ENCODE results near the gene THBS4. TPM values are rescaled to one million over a fixed set of nuclear protein-coding genes. Genes with fewer than 3 reads are reported as not detected.

The THBS4 gene
- total RNA-seq, 1 experiment from 2014 or later: 11.8 TPM

DNA sequence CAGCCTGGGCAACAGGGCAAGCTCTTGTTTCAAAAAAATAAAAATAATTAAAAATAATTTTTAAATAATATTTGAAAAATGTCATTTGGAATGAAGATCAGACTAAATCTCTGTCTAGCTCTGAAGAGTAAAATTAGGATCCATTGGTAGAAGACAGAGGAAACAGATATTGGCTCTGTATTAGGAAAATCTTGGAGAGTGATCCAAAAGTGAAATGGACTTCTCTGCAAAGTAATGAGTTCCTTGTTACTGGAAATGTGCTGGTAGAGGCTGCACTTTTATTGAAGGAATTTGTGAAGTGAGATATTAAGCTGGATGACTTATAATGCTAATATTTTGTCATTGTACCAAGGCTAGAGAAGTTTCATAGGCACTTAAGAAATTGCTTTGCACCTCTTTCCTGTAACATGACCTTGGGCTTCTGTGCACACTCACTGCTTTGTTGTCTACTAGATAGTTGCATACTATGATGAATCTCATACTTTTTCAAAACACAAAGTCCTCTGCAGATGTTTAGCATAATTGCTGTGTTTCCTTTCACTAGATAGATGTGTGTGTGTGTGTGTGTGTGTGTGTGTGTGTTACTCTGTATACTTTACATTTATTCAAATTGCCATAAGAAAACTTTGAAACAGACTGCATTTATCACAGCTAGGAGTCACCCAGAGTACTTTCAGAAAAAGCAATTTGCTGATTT lies 13.1 kb downstream of the THBS4 start:
- H3K27ac Mint-ChIP-seq: no peak overlapping the region
- no peaks in the 10 kb centered on the region for H3K4me1 Mint-ChIP-seq
- no peaks in the 10 kb centered on the region for H3K27me3 Mint-ChIP-seq (ENCODE audit: low read depth)
- ChIA-PET CTCF (no interaction called here), POLR2A (interaction anchor here (0.6 kb wide), 1 partner anchor 169 kb away, joined by 3 read pairs; no protein-coding TSS in a partner anchor)
- no peaks in the 10 kb centered on the region for H3K9me3 Mint-ChIP-seq
- TF ChIP-seq, protein P1, sequence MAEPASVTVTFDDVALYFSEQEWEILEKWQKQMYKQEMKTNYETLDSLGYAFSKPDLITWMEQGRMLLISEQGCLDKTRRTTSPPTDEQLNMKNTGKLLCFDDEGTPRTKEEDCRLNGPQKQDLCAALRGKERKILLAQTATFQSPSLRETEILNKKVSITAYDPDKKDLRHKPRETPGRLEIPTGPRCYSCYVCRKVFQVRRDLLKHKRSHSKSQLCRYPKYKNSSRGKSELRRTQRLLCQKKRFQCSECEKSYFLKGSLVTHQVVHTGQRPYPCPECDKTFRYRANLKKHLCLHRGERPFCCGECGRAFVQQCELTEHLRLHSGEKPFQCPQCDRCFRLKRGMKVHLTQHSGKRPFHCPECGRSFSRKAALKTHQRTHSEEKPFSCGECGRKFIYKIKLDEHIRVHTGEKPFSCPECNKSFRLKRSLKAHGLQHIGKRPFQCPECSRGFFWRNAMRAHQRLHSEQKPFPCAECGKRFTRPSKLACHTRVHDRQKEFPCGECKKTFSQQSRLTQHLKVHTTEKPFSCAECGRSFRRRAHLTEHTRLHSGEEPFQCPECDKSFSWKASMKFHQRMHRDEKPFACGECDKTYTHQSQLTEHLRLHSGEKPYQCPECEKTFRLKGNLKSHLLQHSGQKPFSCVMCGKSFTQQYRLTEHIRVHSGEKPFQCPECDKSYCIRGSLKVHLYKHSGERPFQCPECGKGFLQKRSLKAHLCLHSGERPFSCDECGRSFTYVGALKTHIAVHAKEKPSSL (CRISPR knock-in tag; conservative IDR thresholded peaks at IDR 0.05): no peak
- no peak for TF ChIP-seq ZNF232 (CRISPR knock-in tag; IDR thresholded peaks at IDR 0.05)
- no peak for TF ChIP-seq FOXP1 (CRISPR knock-in tag; IDR thresholded peaks at IDR 0.05; ENCODE audit: borderline replicate concordance)
- no peak for TF ChIP-seq JUN (CRISPR knock-in tag; IDR thresholded peaks at IDR 0.05)
- TF ChIP-seq, protein P2, sequence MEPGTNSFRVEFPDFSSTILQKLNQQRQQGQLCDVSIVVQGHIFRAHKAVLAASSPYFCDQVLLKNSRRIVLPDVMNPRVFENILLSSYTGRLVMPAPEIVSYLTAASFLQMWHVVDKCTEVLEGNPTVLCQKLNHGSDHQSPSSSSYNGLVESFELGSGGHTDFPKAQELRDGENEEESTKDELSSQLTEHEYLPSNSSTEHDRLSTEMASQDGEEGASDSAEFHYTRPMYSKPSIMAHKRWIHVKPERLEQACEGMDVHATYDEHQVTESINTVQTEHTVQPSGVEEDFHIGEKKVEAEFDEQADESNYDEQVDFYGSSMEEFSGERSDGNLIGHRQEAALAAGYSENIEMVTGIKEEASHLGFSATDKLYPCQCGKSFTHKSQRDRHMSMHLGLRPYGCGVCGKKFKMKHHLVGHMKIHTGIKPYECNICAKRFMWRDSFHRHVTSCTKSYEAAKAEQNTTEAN (CRISPR knock-in tag; IDR thresholded peaks at IDR 0.05): no peak
- TF ChIP-seq, protein P3, sequence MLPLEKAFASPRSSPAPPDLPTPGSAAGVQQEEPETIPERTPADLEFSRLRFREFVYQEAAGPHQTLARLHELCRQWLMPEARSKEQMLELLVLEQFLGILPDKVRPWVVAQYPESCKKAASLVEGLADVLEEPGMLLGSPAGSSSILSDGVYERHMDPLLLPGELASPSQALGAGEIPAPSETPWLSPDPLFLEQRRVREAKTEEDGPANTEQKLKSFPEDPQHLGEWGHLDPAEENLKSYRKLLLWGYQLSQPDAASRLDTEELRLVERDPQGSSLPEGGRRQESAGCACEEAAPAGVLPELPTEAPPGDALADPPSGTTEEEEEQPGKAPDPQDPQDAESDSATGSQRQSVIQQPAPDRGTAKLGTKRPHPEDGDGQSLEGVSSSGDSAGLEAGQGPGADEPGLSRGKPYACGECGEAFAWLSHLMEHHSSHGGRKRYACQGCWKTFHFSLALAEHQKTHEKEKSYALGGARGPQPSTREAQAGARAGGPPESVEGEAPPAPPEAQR (CRISPR knock-in tag; IDR thresholded peaks at IDR 0.05): no peak
- TF ChIP-seq, protein P4, sequence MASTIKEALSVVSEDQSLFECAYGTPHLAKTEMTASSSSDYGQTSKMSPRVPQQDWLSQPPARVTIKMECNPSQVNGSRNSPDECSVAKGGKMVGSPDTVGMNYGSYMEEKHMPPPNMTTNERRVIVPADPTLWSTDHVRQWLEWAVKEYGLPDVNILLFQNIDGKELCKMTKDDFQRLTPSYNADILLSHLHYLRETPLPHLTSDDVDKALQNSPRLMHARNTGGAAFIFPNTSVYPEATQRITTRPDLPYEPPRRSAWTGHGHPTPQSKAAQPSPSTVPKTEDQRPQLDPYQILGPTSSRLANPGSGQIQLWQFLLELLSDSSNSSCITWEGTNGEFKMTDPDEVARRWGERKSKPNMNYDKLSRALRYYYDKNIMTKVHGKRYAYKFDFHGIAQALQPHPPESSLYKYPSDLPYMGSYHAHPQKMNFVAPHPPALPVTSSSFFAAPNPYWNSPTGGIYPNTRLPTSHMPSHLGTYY (CRISPR knock-in tag; IDR thresholded peaks at IDR 0.05): no peak
- TF ChIP-seq GTF2I (CRISPR knock-in tag; conservative IDR thresholded peaks at IDR 0.05): no peak
- no peak for ATAC-seq
- DNase-seq (ENCODE audit: low spot score): no peak
- no peak overlapping the region for H3K4me3 Mint-ChIP-seq
- no peaks in the 10 kb centered on the region for H3K36me3 Mint-ChIP-seq

DNA sequence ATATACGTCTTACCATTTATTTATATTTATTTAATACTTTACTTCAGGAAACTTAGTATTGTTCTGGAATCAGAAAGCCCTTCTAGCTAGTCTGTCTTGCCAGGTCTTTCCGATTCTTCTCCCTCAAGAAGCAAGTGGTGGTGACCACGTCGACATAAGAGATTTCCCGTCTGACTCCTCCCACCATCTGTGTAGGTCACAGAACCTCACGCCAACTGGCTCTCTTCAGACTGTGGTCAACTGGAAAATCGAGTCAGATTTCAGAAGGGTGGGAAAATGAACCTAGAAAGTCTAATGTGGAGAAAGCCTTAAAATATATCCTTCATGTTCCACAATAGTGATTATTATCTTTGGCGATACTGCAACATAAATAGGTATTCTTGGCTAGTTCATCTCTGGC lies 17.3 kb downstream of the THBS4 start:
- POLR2A ChIA-PET: interaction anchor here (0.7 kb wide), 1 partner anchor 570 kb away, joined by 3 read pairs; no protein-coding TSS in a partner anchor
- H3K9me3 Mint-ChIP-seq: no peaks in the 10 kb centered on the region
- TF ChIP-seq, protein P5, sequence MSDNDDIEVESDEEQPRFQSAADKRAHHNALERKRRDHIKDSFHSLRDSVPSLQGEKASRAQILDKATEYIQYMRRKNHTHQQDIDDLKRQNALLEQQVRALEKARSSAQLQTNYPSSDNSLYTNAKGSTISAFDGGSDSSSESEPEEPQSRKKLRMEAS (CRISPR knock-in tag; IDR thresholded peaks at IDR 0.05): no peak
- TF ChIP-seq GTF2I (CRISPR knock-in tag; conservative IDR thresholded peaks at IDR 0.05) (no peak), ATF1 (CRISPR knock-in tag; IDR thresholded peaks at IDR 0.05) (no peak)
- TF ChIP-seq, protein P6, sequence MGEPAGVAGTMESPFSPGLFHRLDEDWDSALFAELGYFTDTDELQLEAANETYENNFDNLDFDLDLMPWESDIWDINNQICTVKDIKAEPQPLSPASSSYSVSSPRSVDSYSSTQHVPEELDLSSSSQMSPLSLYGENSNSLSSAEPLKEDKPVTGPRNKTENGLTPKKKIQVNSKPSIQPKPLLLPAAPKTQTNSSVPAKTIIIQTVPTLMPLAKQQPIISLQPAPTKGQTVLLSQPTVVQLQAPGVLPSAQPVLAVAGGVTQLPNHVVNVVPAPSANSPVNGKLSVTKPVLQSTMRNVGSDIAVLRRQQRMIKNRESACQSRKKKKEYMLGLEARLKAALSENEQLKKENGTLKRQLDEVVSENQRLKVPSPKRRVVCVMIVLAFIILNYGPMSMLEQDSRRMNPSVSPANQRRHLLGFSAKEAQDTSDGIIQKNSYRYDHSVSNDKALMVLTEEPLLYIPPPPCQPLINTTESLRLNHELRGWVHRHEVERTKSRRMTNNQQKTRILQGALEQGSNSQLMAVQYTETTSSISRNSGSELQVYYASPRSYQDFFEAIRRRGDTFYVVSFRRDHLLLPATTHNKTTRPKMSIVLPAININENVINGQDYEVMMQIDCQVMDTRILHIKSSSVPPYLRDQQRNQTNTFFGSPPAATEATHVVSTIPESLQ (CRISPR knock-in tag; IDR thresholded peaks at IDR 0.05): no peak
- TF ChIP-seq, protein P7, sequence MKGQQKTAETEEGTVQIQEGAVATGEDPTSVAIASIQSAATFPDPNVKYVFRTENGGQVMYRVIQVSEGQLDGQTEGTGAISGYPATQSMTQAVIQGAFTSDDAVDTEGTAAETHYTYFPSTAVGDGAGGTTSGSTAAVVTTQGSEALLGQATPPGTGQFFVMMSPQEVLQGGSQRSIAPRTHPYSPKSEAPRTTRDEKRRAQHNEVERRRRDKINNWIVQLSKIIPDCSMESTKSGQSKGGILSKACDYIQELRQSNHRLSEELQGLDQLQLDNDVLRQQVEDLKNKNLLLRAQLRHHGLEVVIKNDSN (CRISPR knock-in tag; IDR thresholded peaks at IDR 0.05): no peak
- TF ChIP-seq, protein P8, sequence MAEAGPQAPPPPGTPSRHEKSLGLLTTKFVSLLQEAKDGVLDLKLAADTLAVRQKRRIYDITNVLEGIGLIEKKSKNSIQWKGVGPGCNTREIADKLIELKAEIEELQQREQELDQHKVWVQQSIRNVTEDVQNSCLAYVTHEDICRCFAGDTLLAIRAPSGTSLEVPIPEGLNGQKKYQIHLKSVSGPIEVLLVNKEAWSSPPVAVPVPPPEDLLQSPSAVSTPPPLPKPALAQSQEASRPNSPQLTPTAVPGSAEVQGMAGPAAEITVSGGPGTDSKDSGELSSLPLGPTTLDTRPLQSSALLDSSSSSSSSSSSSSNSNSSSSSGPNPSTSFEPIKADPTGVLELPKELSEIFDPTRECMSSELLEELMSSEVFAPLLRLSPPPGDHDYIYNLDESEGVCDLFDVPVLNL (CRISPR knock-in tag; IDR thresholded peaks at IDR 0.05; ENCODE audit: borderline replicate concordance, low read depth): no peak
- TF ChIP-seq, protein P2 (CRISPR knock-in tag; IDR thresholded peaks at IDR 0.05): no peak

More for the DNA sequence above, 17.3 kb downstream of the THBS4 start:
- no peaks in the 10 kb centered on the region for H3K27me3 Mint-ChIP-seq (ENCODE audit: low read depth)
- peaks cover 10% of the 10 kb centered on the region for H3K4me1 Mint-ChIP-seq
- no peaks in the 10 kb centered on the region for H3K36me3 Mint-ChIP-seq
- ATAC-seq (no peak), DNase-seq (ENCODE audit: low spot score) (no peak)
- H3K27ac Mint-ChIP-seq: no peak overlapping the region
- CTCF ChIA-PET: no interaction called here
- H3K4me3 Mint-ChIP-seq: no peak overlapping the region
